HEK293 (cell line): Measurements from ENCODE around the gene SHISA5.
A peak's percentile ranks its signal among the peaks of the same experiment; 100 is the strongest.

Experiments used
- CTCF ChIA-PET: fragments of 350-600 bp; formaldehyde crosslinking; extraction: SDS; loops from one replicate; lab custom pipeline; 2021; ENCODE audit warnings: antibody characterized with exemption; lab: Yijun Ruan, JAX
- POLR2A ChIA-PET: fragments of 300-600 bp; formaldehyde crosslinking; extraction: SDS; loops from one replicate; lab custom pipeline; 2020; ENCODE audit warnings: antibody characterized with exemption, inconsistent platforms; lab: Yijun Ruan, JAX
- H3K27ac ChIP-seq: fragments of 200-500 bp; sonication (Bioruptor generic); 2 replicates; pipeline ENCODE4 v1.5.1; 2014; ENCODE audit warnings: low read depth, low read length, control low read depth, inconsistent platforms; ENCODE audit errors: extremely low read depth
- H3K36me3 ChIP-seq, 2 experiments: fragments of 200-500 bp in 1 of 2; sonication (Bioruptor generic) in 1 of 2; 1 replicate in 1 of 2; 2 replicates in 1 of 2; pipeline ENCODE4 v1.5.1; 2014 to 2017; ENCODE audit warnings: inconsistent platforms in 2 of 2, low read length in 2 of 2; ENCODE audit not compliant: control insufficient read depth in 2 of 2, insufficient read depth in 1 of 2
- H3K4me1 ChIP-seq: fragments of 200-500 bp; sonication (Bioruptor generic); 2 replicates; pipeline ENCODE4 v1.5.1; 2014; ENCODE audit warnings: mild to moderate bottlenecking, low read length, inconsistent platforms; ENCODE audit not compliant: control insufficient read depth, insufficient read depth
- H3K4me3 ChIP-seq: 2 replicates; pipeline ENCODE4 v1.5.1; 2011; ENCODE audit warnings: low read depth, mild to moderate bottlenecking, control low read depth, low read length, moderate library complexity
- H3K9me3 ChIP-seq: fragments of 200-500 bp; sonication (Bioruptor generic); 2 replicates; pipeline ENCODE4 v1.5.1; 2014; ENCODE audit warnings: low read depth, low read length, inconsistent platforms; ENCODE audit not compliant: control insufficient read depth, insufficient read depth
- EGR2 ChIP-seq: fragments of 450-650 bp; formaldehyde crosslinking; IDR thresholded peaks from 2 replicates; pipeline ENCODE4 v1.5.1; 2016; ENCODE audit warnings: low read depth, missing biosample characterization, missing genetic modification characterization
- HOXA7 ChIP-seq: sonication (generic); formaldehyde crosslinking; IDR thresholded peaks from 2 replicates; pipeline ENCODE4 v1.8.1; 2022; ENCODE audit warnings: missing genetic modification reagents, borderline replicate concordance
- OVOL3 ChIP-seq: fragments of 450-650 bp; formaldehyde crosslinking; IDR thresholded peaks from 2 replicates; pipeline ENCODE4 v1.5.1; 2016; ENCODE audit warnings: missing biosample characterization, missing genetic modification characterization
- SCRT2 ChIP-seq: fragments of 450-650 bp; formaldehyde crosslinking; IDR thresholded peaks from 2 replicates; pipeline ENCODE4 v1.5.1; 2016; ENCODE audit warnings: missing biosample characterization, missing genetic modification characterization
- YY1 ChIP-seq: fragments of 450-650 bp; formaldehyde crosslinking; IDR thresholded peaks from 2 replicates; pipeline ENCODE4 v1.5.1; 2018; ENCODE audit warnings: missing biosample characterization, missing genetic modification characterization
- ZBTB7A ChIP-seq: fragments of 450-650 bp; formaldehyde crosslinking; IDR thresholded peaks from 2 replicates; pipeline ENCODE4 v1.5.1; 2016; ENCODE audit warnings: low read depth, missing biosample characterization, missing genetic modification characterization
- ZEB2 ChIP-seq: fragments of 450-650 bp; formaldehyde crosslinking; IDR thresholded peaks from 2 replicates; pipeline ENCODE4 v1.5.1; 2016; ENCODE audit warnings: missing biosample characterization, missing genetic modification characterization
- ZFHX2 ChIP-seq: fragments of 450-650 bp; formaldehyde crosslinking; conservative IDR thresholded peaks from 2 replicates; pipeline ENCODE4 v1.5.1; 2016; ENCODE audit warnings: missing biosample characterization, missing genetic modification characterization
- ZNF10 ChIP-seq: fragments of 450-650 bp; formaldehyde crosslinking; IDR thresholded peaks from 2 replicates; pipeline ENCODE4 v1.5.1; 2017; ENCODE audit warnings: missing biosample characterization, missing genetic modification characterization
- ZNF112 ChIP-seq: fragments of 450-650 bp; formaldehyde crosslinking; IDR thresholded peaks from 2 replicates; pipeline ENCODE4 v1.5.0; 2017; ENCODE audit warnings: missing biosample characterization, missing genetic modification characterization
- ZNF121 ChIP-seq: fragments of 450-650 bp; formaldehyde crosslinking; IDR thresholded peaks from 2 replicates; pipeline ENCODE4 v1.5.1; 2016; ENCODE audit warnings: missing biosample characterization, missing genetic modification characterization
- ZNF132 ChIP-seq: fragments of 450-650 bp; formaldehyde crosslinking; IDR thresholded peaks from 2 replicates; pipeline ENCODE4 v1.5.1; 2017; ENCODE audit warnings: missing biosample characterization, missing genetic modification characterization, borderline replicate concordance
- ZNF2 ChIP-seq: fragments of 450-650 bp; formaldehyde crosslinking; IDR thresholded peaks from 2 replicates; pipeline ENCODE4 v1.5.1; 2016; ENCODE audit warnings: missing biosample characterization, missing genetic modification characterization
- ZNF211 ChIP-seq: fragments of 450-650 bp; formaldehyde crosslinking; IDR thresholded peaks from 2 replicates; pipeline ENCODE4 v1.5.1; 2016; ENCODE audit warnings: low read depth, missing biosample characterization, missing genetic modification characterization
- ZNF23 ChIP-seq: fragments of 450-650 bp; formaldehyde crosslinking; IDR thresholded peaks from 2 replicates; pipeline ENCODE4 v1.5.1; 2016; ENCODE audit warnings: missing biosample characterization, missing genetic modification characterization, borderline replicate concordance
- ZNF266 ChIP-seq: fragments of 450-650 bp; formaldehyde crosslinking; IDR thresholded peaks from 2 replicates; pipeline ENCODE4 v1.5.1; 2016; ENCODE audit warnings: missing biosample characterization, missing genetic modification characterization, low read depth
- ZNF391 ChIP-seq: fragments of 450-650 bp; formaldehyde crosslinking; IDR thresholded peaks from 2 replicates; pipeline ENCODE4 v1.5.1; 2016; ENCODE audit warnings: low read depth, missing biosample characterization, missing genetic modification characterization, borderline replicate concordance
- ZNF398 ChIP-seq: fragments of 450-650 bp; formaldehyde crosslinking; IDR thresholded peaks from 2 replicates; pipeline ENCODE4 v1.5.1; 2017; ENCODE audit warnings: missing biosample characterization, missing genetic modification characterization
- ZNF501 ChIP-seq: fragments of 450-650 bp; formaldehyde crosslinking; IDR thresholded peaks from 2 replicates; pipeline ENCODE4 v1.5.1; 2016; ENCODE audit warnings: missing biosample characterization, missing genetic modification characterization
- ZNF529 ChIP-seq: fragments of 450-650 bp; formaldehyde crosslinking; IDR thresholded peaks from 2 replicates; pipeline ENCODE4 v1.5.1; 2017; ENCODE audit warnings: missing genetic modification characterization, missing biosample characterization; ENCODE audit not compliant: insufficient replicate concordance
- ZNF670 ChIP-seq: fragments of 450-650 bp; formaldehyde crosslinking; IDR thresholded peaks from 2 replicates; pipeline ENCODE4 v1.5.1; 2016; ENCODE audit warnings: missing biosample characterization, missing genetic modification characterization, low read depth
- ZNF837 ChIP-seq: fragments of 450-650 bp; formaldehyde crosslinking; IDR thresholded peaks from 2 replicates; pipeline ENCODE4 v1.5.1; 2016; ENCODE audit warnings: missing biosample characterization, missing genetic modification characterization
- ZNF843 ChIP-seq: fragments of 450-650 bp; formaldehyde crosslinking; IDR thresholded peaks from 2 replicates; pipeline ENCODE4 v1.5.1; 2016; ENCODE audit warnings: missing biosample characterization, missing genetic modification characterization
- ZSCAN23 ChIP-seq: fragments of 450-650 bp; formaldehyde crosslinking; IDR thresholded peaks from 2 replicates; pipeline ENCODE4 v1.5.1; 2016; ENCODE audit warnings: missing biosample characterization, missing genetic modification characterization
- ZXDB ChIP-seq: fragments of 450-650 bp; formaldehyde crosslinking; IDR thresholded peaks from 2 replicates; pipeline ENCODE4 v1.5.1; 2016; ENCODE audit warnings: missing biosample characterization, missing genetic modification characterization

SHISA5 gene

GRCh38 chr3:48431224-48432029 lies 72.5 kb downstream of the SHISA5 start:
- no peak overlapping the region for H3K4me3 ChIP-seq
- H3K27ac ChIP-seq: no peak overlapping the region
- ChIA-PET POLR2A (interaction anchor here (1.9 kb wide), 1 partner anchor 31 kb away, joined by 10 read pairs; no protein-coding TSS in a partner anchor), CTCF (interaction anchor here (1.5 to 5.9 kb wide), 3 partner anchors 23 to 31 kb away, joined by 4 to 238 read pairs (median 9); no protein-coding TSS in a partner anchor)
- peaks cover 0 to 38% of the 10 kb centered on the region in 2 experiments; a peak in 1 of 3 replicates for H3K36me3 ChIP-seq
- TF ChIP-seq ZSCAN23 (tag by site-specific recombination) (no peak), ZBTB7A (tag by site-specific recombination) (no peak), ZNF837 (tag by site-specific recombination) (no peak), ZNF529 (tag by site-specific recombination) (no peak), ZNF670 (no peak), SCRT2 (tag by site-specific recombination) (no peak), ZNF132 (tag by site-specific recombination) (no peak), ZNF266 (tag by site-specific recombination) (no peak), YY1 (no peak), ZNF398 (tag by site-specific recombination) (no peak), HOXA7 (CRISPR knock-in tag) (no peak), ZXDB (tag by site-specific recombination) (no peak)
- peaks cover 3% of the 10 kb centered on the region; the same call in 1 of the 2 replicates for H3K4me1 ChIP-seq
- no peaks in the 10 kb centered on the region for H3K9me3 ChIP-seq

GRCh38 chr3:48430708-48431101 lies 73.3 kb downstream of the SHISA5 start:
- H3K9me3 ChIP-seq: no peaks in the 10 kb centered on the region
- TF ChIP-seq ZNF211 (tag by site-specific recombination) (no peak), ZNF398 (tag by site-specific recombination) (peak; percentile 91), ZFHX2 (tag by site-specific recombination) (peak; percentile 37; the same call in 1 of the 2 replicates)
- ChIA-PET CTCF (interaction anchor here (2.9 kb wide), 1 partner anchor 30 kb away, joined by 9 read pairs; no protein-coding TSS in a partner anchor), POLR2A (interaction anchor here (1.2 kb wide), 1 partner anchor 9 kb away, joined by 3 read pairs; the partner anchor contains the start of genes CCDC51 and TMA7)
- H3K36me3 ChIP-seq: peaks cover 0 to 38% of the 10 kb centered on the region in 2 experiments; a peak in 1 of 3 replicates
- no peak overlapping the region for H3K27ac ChIP-seq
- no peak overlapping the region for H3K4me3 ChIP-seq
- peaks cover 3% of the 10 kb centered on the region; the same call in 1 of the 2 replicates for H3K4me1 ChIP-seq

- H3K4me1 ChIP-seq: peaks cover 3% of the 10 kb centered on the region; the same call in 1 of the 2 replicates
- H3K36me3 ChIP-seq: peaks cover 0 to 38% of the 10 kb centered on the region in 2 experiments; a peak in 1 of 3 replicates
- peak within 1 kb of the TSS; percentile 70 for H3K4me3 ChIP-seq
- no peaks in the 10 kb centered on the region for H3K9me3 ChIP-seq
- CTCF ChIA-PET: interaction anchor here (0.7 to 2.9 kb wide), 2 partner anchors 10 to 30 kb away, joined by 3 to 9 read pairs; partner anchors contain the start of genes CCDC51 and TMA7
- POLR2A ChIA-PET: interaction anchor here (1.2 kb wide), 1 partner anchor 10 kb away, joined by 3 read pairs; the partner anchor contains the start of genes CCDC51 and TMA7
- peak within 1 kb of the TSS; percentile 66; the same call in 1 of the 2 replicates for H3K27ac ChIP-seq
- TF ChIP-seq ZNF112 (tag by site-specific recombination): no peak
- TF ChIP-seq ZNF23 (tag by site-specific recombination): no peak
- TF ChIP-seq EGR2: peak; percentile 85
- TF ChIP-seq ZEB2 (tag by site-specific recombination): peak; percentile 69; the same call in 1 of the 2 replicates
- TF ChIP-seq ZNF10 (tag by site-specific recombination): no peak
- TF ChIP-seq ZNF2 (tag by site-specific recombination): peak; percentile 42; the same call in 1 of the 2 replicates
- peak; percentile 77 for TF ChIP-seq ZNF501 (tag by site-specific recombination)
- TF ChIP-seq OVOL3: no peak
- TF ChIP-seq ZNF391 (tag by site-specific recombination): peak; percentile 80; the same call in 1 of the 2 replicates
- TF ChIP-seq ZNF211 (tag by site-specific recombination): no peak
- 0 out of 2 replicates have a peak, but pooled peaks have one; percentile 40 for TF ChIP-seq ZNF843
- no peak for TF ChIP-seq ZNF121 (tag by site-specific recombination)
Observed at GRCh38 chr3:48429960-48430707, 73.8 kb downstream of the SHISA5 start, which contains the start of gene PLXNB1. TSS of gene PLXNB1 (minus strand) at chr3:48430086. CDS start at chr3:48424611, 5,475 bp downstream.
